ENCODE measurements around the gene ARMC9. TPM values are rescaled to one million over a fixed set of nuclear protein-coding genes. Genes with fewer than 3 reads are reported as not detected.
A peak's percentile ranks its signal among the peaks of the same experiment; 100 is the strongest.

The ARMC9 gene
- total and polyA plus RNA-seq, 2 of the 13 experiments (the other 11 are each of a cell fraction or from before 2014, with no cell fraction given) = 9.1 to 12.8 TPM

DNA sequence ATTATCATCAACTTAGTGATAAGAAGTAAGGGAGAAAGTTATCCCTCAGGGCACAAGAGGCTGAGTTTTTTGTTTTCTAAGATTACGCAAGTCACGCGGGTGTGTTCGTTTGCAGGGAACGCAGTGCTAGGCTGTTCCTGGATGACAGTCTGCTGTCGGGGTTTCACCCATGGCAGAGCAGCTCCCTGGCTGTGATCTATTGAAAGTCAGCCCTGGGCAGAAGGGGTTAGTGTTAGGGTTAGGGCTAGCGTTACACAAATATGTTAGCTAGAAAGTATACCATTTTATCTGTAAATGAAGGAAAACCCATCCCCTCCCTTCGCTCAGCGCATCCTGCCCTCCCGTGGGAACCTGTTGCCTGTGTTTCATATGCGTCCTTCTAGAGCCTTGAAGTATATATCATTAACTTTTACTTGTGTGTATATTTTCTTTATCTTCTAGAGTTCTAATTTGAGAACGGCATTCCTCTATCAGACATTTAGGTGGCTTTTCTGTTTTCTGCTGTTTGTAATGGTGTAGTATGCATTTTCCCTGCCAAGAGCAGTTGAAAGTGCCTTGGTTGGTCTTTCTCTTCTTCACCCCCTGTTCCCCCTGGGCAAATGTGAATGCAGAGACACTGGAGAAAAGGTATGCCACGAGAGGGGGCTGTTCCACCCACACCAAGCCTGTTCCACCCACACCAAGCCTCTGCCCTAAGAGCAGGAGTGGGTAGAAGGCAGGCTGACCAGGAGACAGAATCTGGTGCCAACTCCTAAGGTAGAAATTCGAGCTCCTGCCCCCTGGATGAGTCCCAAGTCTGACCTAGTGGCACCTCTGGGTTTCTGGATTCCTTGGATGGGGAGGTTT, 47.0 kb downstream of the ARMC9 start:
- H3K79me2 ChIP-seq (ENCODE audit: insufficient read depth, low read length) = no peaks in the 10 kb centered on the region
- no peaks in the 10 kb centered on the region for H3K27me3 ChIP-seq (ENCODE audit: control insufficient read depth in 1 of 2, insufficient read depth in 2 of 2, low read length in 2 of 2)
- no peak overlapping the region for H3K4me3 ChIP-seq (replicated peaks in 1 of 3; ENCODE audit: insufficient read depth in 1 of 3, low read depth in 2 of 3, low read length in 3 of 3)
- in situ Hi-C loops (cut with HindIII; ENCODE audit: extremely low pct_ligation_motif_present, low pct_unique_long_range_greater_than_20kb) (no loop called here), intact Hi-C loops (cut with micrococcal nuclease; ENCODE audit: unreplicated experiment) (loop anchor here (5.0 kb wide), 1 partner anchor 167 kb away; no protein-coding TSS in a partner anchor)
- no peak overlapping the region for H3K9ac ChIP-seq (ENCODE audit: insufficient read depth, low read depth, low read length)
- POLR2A ChIA-PET = no interaction called here
- no peak overlapping the region for H3K4me2 ChIP-seq (ENCODE audit: low read depth, low read length)
- H4K20me1 ChIP-seq (ENCODE audit: insufficient read depth, low read length) = no peaks in the 10 kb centered on the region
- CTCF ChIA-PET (ENCODE audit: low intra/inter-chr PET ratio, low total read pairs) = no interaction called here
- FAIRE-seq = no peak
- no peak overlapping the region for H3K27ac ChIP-seq (ENCODE audit: extremely low read length, insufficient read depth, low read length)
- peaks cover 27% of the 10 kb centered on the region for H3K4me1 ChIP-seq (ENCODE audit: insufficient read depth, low read length)
- peak; percentile 59 for ATAC-seq
- H3K36me3 ChIP-seq (replicated peaks in 1 of 2; ENCODE audit: control insufficient read depth in 1 of 2, insufficient read depth in 2 of 2, low read length in 2 of 2) = no peaks in the 10 kb centered on the region
- no peak for DNase-seq (ENCODE audit: low spot score)
- 60% methylated on average over 14 of the region's 14 CpGs for WGBS (ENCODE audit: low lambda C conversion rate)
- H3K9me3 ChIP-seq (ENCODE audit: low read length) = no peaks in the 10 kb centered on the region
- no TSS peak for BruUV-seq (replicated peaks)
- H2AFZ ChIP-seq (ENCODE audit: low read length) = no peak overlapping the region
- TF ChIP-seq ZNF780A (CRISPR knock-in tag; IDR thresholded peaks at IDR 0.05) (no peak), MAF1 (CRISPR knock-in tag; IDR thresholded peaks at IDR 0.05; ENCODE audit: borderline replicate concordance) (no peak), ZNF180 (CRISPR knock-in tag; IDR thresholded peaks at IDR 0.05; ENCODE audit: borderline replicate concordance, low read depth) (no peak), BCL6 (CRISPR knock-in tag; IDR thresholded peaks at IDR 0.05) (peak; percentile 73), ZNF784 (CRISPR knock-in tag; IDR thresholded peaks at IDR 0.05; ENCODE audit: borderline replicate concordance) (no peak), ZNF841 (CRISPR knock-in tag; IDR thresholded peaks at IDR 0.05; ENCODE audit: borderline replicate concordance) (no peak), ZNF3 (CRISPR knock-in tag; IDR thresholded peaks at IDR 0.05) (no peak), HCFC1 (IDR thresholded peaks at IDR 0.05; ENCODE audit: low read depth, low read length) (no peak), CEBPG (CRISPR knock-in tag; IDR thresholded peaks at IDR 0.05) (peak; percentile 70), ZFP36L2 (CRISPR knock-in tag; IDR thresholded peaks at IDR 0.05) (no peak), ZNF441 (CRISPR knock-in tag; IDR thresholded peaks at IDR 0.05; ENCODE audit: borderline replicate concordance) (no peak), SP1 (IDR thresholded peaks at IDR 0.05) (no peak), SP1 (CRISPR knock-in tag; IDR thresholded peaks at IDR 0.05) (no peak), GATA4 (IDR thresholded peaks at IDR 0.05; ENCODE audit: borderline replicate concordance, low read depth) (no peak), SOX13 (IDR thresholded peaks at IDR 0.05) (no peak), SOX13 (CRISPR knock-in tag; conservative IDR thresholded peaks at IDR 0.05 in 1 of 2, IDR thresholded peaks at IDR 0.05 in 1 of 2) (no peak), SMC3 (IDR thresholded peaks at IDR 0.05; ENCODE audit: low read length) (peak; percentile 29; the same call in 1 of the 2 replicates), ZNF775 (CRISPR knock-in tag; IDR thresholded peaks at IDR 0.05; ENCODE audit: borderline replicate concordance) (no peak), ZNF264 (CRISPR knock-in tag; IDR thresholded peaks at IDR 0.05) (no peak), CEBPB (IDR thresholded peaks at IDR 0.05; ENCODE audit: borderline replicate concordance, low read depth, low read length) (peak; percentile 79)
- TF ChIP-seq, protein P1, sequence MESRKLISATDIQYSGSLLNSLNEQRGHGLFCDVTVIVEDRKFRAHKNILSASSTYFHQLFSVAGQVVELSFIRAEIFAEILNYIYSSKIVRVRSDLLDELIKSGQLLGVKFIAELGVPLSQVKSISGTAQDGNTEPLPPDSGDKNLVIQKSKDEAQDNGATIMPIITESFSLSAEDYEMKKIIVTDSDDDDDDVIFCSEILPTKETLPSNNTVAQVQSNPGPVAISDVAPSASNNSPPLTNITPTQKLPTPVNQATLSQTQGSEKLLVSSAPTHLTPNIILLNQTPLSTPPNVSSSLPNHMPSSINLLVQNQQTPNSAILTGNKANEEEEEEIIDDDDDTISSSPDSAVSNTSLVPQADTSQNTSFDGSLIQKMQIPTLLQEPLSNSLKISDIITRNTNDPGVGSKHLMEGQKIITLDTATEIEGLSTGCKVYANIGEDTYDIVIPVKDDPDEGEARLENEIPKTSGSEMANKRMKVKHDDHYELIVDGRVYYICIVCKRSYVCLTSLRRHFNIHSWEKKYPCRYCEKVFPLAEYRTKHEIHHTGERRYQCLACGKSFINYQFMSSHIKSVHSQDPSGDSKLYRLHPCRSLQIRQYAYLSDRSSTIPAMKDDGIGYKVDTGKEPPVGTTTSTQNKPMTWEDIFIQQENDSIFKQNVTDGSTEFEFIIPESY (CRISPR knock-in tag; IDR thresholded peaks at IDR 0.05) = peak; percentile 75
- TF ChIP-seq, protein P2, sequence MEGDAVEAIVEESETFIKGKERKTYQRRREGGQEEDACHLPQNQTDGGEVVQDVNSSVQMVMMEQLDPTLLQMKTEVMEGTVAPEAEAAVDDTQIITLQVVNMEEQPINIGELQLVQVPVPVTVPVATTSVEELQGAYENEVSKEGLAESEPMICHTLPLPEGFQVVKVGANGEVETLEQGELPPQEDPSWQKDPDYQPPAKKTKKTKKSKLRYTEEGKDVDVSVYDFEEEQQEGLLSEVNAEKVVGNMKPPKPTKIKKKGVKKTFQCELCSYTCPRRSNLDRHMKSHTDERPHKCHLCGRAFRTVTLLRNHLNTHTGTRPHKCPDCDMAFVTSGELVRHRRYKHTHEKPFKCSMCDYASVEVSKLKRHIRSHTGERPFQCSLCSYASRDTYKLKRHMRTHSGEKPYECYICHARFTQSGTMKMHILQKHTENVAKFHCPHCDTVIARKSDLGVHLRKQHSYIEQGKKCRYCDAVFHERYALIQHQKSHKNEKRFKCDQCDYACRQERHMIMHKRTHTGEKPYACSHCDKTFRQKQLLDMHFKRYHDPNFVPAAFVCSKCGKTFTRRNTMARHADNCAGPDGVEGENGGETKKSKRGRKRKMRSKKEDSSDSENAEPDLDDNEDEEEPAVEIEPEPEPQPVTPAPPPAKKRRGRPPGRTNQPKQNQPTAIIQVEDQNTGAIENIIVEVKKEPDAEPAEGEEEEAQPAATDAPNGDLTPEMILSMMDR (CRISPR knock-in tag; IDR thresholded peaks at IDR 0.05) = peak; percentile 58

Measured in HepG2 (cell line).